GM19099 (cell line): ENCODE measurements around the gene KLF12.

Source experiments
- POLR2A ChIP-seq: IDR thresholded peaks from 3 replicates; pipeline ENCODE4 v1.6.1; 2011; ENCODE audit warnings: low read depth; ENCODE audit not compliant: insufficient read length; ENCODE audit errors: extremely low read depth

Gene KLF12

DNA sequence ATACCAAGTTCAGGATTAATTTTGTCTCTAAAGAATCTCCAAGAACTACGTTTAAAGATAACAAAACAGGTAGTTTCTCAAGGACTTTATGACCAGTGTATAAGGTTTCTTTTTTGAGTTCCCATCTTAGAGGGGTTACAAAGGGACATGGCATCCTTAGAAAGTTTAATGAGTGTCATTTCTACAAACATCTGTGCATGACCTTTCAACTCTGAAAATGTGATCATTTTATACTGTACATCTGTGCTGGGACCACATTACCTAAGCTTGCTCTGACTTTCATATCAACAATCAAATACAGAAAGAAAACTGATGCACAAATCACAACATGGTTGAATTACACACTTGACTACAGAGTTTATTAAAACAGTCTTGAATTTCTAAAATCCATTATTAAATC lies 37.1 kb downstream of the KLF12 start:
- TF ChIP-seq POLR2A: no peak

DNA sequence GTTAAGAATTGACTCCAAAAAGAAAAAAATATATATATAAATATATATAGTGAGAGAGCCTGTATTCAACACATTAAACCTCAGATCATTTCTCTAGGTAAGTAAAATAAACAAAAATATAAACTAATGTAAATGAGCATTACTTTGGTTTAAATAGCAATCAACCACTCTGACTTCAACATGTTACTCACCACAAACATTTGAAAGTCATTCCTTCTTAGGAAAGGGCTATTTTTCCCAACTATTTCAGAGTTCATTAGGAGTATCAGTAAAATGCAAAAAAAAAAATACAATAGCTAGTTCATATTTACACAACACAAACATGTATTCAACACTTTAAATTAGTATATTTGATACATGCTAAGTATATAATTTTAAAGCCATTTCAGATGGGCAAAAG lies 40.5 kb downstream of the KLF12 start:
- no peak for TF ChIP-seq POLR2A

DNA sequence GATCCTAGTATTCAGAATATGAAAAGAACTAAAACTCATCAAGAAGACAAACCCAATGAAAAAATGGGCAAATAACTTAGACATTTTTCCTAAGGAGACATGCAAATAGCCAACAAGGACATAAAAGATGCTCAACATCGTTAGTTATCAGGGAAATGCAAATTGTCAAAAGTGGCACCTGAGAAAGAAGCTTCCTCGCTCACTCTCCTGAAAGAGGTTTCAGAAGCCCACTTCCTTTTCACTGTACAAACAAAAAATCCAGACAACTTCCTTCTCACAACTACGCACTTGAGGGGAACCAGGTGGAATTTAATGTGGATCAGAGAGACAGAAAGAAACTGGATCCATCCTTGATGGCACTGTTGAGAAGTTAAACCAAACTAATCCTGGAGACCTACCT lies 41.5 kb downstream of the KLF12 start:
- no peak for TF ChIP-seq POLR2A

DNA sequence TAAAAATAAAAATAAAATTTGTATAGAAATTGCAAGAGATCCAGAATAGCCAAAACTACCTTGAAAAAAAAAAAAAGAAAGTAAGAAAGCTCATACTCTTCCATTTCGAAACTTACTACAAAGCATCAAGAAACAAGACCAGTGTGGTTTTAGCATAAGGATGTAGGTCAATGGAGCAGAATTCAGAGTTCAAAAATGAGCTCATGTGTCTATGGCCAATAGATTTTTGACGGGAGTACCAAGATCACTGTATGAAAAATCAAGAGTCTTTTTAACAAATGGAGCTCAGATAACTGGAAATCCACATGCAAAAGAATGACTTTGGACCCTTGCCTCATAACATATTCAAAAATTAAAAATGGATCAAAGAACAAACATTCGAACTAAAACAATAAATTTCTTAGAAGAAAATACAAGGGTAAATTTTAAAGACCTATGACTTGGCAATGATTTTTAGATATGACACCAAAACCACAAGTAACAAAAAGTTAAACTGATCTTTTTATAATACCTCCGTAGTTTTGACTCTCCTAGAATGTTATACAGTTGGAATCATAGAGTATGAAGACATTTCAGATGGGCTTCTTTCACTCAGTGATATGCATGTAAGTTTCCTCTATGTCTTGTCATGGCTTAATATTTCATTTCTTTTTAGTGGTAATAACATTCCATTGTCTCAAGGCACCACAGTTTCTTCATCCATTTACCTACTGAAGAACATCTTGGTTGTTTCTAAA lies 43.2 kb downstream of the KLF12 start:
- no peak for TF ChIP-seq POLR2A

DNA sequence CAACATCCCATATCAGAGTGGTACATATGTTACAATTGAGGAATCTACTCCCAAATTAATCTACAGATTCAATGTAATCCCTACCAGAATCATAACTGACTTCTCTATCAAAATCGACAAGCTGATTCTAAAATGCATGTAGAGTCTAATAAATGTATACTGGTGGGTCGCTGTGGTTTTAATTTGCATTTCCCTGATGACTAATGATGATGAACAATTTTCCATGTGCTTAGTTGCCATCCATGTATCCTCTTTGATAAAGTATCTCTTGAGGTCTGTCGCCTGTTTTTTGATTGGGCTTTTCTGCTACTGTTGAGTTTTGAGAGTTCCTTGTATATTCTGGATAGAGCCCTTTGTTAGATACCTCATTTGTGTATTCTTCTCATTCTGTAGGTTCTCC lies 43.8 kb downstream of the KLF12 start:
- no peak for TF ChIP-seq POLR2A

DNA sequence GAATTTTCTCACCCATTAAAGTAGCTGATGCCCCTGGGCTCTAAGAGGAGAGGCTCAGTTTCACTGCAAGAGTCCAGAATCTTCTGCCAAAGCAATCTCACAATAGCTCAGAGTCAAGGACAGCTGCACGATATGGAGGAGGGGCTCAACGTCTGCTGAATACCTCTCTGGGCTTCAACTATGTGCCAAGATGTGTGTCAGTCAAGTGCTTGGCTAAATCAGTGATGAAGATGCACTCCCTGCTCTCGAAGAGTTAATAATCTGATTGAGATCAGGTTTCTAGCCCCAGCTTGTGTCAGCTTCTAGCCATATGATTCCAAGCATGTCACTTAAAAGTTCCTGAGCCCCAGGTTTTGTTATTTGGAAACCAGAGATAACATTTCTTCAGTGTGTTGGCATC lies 46.8 kb downstream of the KLF12 start:
- TF ChIP-seq POLR2A: no peak
